ENCODE data around the gene PCDHB5.
"Not testable (repeated sequence)": the region's sequence is repeated elsewhere in the genome, so short reads cannot be mapped to it uniquely, and the experiment has no call there.

PCDHB5 gene

DNA sequence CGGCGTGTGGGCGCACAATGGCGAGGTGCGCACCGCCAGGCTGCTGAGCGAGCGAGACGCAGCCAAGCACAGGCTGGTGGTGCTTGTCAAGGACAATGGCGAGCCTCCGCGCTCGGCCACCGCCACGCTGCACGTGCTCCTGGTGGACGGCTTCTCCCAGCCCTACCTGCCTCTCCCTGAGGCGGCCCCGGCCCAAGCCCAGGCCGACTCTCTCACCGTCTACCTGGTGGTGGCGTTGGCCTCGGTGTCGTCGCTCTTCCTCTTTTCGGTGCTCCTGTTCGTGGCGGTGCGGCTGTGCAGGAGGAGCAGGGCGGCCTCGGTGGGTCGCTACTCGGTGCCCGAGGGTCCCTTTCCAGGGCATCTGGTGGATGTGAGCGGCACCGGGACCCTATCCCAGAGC lies 17.1 kb downstream of the PCDHB5 start:
- DNase-seq (ENCODE audit: low read depth in 2 of 2), result not testable (repeated sequence)

DNA sequence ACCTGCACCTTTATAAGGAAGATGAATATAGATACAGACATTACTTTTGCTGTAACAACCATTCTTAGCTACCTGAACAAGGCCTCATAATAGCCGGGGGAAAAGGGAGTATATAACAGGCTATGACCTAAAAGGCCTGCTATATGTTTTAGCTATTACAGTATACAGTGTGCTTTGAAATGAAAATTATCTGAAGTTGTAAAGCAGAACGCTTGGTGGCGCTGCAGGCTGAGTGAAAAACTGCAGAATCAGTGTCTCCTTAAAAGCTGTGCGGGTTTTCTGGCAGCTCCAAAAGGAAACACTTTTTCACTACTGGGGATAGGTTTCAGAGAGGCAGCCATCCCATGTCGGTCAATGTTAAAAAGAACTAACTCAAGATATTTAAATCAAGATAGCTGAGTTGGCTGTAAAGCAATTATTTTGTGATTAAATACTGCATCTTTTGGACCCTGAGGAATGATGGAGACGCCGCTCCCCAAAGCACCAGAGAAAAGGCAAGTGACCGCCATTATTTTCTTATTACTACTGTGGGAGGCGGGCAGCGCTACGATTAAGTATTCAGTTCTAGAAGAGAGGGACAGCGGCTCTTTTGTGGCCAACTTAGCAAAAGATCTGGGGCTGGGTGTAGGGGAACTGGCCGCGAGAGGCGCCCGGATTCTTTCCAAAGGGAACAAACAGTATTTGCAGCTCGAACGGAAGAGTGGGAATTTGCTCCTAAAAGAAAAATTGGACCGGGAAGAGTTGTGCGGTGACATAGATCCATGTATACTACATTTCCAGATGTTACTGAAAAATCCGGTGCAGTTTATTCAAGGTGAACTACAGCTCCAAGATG lies 20.8 kb downstream of the PCDHB5 start:
- DNase-seq (ENCODE audit: low read depth in 2 of 2), result no peak

DNA sequence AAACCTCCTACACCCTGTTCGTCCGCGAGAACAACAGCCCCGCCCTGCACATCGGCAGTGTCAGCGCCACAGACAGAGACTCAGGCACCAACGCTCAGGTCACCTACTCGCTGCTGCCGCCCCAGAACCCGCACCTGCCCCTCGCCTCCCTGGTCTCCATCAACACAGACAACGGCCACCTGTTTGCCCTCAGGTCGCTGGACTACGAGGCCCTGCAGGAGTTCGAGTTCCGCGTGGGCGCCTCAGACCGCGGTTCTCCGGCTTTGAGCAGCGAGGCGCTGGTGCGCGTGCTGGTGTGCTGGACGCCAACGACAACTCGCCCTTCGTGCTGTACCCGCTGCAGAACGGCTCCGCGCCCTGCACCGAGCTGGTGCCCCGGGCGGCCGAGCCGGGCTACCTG lies 22.4 kb downstream of the PCDHB5 start:
- not testable (repeated sequence) for DNase-seq (ENCODE audit: low read depth in 2 of 2)

DNA sequence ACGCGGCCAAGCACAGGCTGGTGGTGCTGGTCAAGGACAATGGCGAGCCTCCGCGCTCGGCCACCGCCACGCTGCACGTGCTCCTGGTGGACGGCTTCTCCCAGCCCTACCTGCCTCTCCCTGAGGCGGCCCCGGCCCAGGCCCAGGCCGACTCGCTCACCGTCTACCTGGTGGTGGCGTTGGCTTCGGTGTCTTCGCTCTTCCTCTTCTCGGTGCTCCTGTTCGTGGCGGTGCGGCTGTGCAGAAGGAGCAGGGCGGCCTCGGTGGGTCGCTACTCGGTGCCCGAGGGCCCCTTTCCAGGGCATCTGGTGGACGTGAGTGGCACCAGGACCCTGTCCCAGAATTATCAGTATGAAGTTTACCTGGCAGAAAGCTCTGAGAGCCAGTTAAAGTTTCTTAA lies 22.9 kb downstream of the PCDHB5 start:
- DNase-seq (ENCODE audit: low read depth in 2 of 2), result not testable (repeated sequence)

DNA sequence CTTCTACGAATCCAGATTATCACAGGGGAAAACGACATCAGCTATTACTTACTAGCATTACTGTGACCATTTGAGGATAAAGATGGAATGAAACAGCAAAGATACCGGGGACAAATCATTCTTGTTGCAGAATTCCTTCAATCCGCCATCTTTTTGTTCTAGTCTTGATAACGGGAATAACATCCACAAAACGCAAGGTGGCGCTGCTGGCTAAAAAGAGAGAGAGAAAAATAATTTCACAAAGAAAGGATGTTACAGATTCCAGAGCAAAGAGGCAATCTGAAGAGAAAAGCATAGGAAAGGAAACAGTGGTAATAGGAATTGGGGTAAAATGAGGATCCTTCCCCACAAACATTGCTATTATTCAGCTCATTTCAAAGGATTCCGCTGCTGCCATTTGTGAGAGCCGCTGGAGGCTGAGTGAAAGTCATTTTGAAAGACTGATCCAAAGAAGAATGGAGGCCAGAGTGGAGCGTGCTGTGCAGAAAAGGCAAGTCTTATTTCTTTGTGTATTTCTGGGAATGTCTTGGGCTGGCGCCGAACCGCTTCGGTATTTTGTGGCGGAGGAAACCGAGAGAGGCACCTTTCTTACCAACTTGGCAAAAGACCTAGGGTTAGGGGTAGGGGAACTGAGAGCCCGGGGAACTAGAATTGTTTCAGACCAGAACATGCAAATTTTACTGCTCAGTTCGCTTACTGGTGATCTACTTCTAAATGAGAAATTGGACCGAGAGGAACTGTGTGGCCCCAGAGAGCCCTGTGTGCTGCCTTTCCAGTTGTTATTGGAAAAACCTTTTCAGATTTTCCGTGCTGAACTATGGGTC lies 37.6 kb downstream of the PCDHB5 start, which contains the start of gene PCDHB7:
Gene PCDHB7 (plus strand): TSS at position 264 of the 824 bp plus-strand sequence. CDS start 192 bp downstream, at position 456.
- DNase-seq (ENCODE audit: low read depth in 2 of 2), result peak in 1 of 2 donors; percentile 16

DNA sequence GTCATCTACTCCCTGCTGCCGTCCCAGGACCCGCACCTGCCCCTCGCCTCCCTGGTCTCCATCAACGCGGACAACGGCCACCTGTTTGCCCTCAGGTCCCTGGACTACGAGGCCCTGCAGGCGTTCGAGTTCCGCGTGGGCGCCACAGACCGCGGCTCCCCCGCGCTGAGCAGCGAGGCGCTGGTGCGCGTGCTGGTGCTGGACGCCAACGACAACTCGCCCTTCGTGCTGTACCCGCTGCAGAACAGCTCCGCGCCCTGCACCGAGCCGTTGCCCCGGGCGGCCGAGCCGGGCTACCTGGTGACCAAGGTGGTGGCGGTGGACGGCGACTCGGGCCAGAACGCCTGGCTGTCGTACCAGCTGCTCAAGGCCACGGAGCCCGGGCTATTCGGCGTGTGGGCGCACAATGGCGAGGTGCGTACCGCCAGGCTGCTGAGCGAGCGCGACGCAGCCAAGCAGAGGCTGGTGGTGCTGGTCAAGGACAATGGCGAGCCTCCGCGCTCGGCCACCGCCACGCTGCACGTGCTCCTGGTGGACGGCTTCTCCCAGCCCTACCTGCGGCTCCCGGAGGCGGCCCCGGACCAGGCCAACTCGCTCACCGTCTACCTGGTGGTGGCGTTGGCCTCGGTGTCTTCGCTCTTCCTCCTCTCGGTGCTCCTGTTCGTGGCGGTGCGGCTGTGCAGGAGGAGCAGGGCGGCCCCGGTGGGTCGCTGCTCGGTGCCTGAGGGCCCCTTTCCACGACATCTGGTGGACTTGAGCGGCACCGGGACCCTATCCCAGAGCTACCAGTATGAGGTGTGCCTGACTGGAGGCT lies 39.5 kb downstream of the PCDHB5 start:
- not testable (repeated sequence) for DNase-seq (ENCODE audit: low read depth in 2 of 2)

DNA sequence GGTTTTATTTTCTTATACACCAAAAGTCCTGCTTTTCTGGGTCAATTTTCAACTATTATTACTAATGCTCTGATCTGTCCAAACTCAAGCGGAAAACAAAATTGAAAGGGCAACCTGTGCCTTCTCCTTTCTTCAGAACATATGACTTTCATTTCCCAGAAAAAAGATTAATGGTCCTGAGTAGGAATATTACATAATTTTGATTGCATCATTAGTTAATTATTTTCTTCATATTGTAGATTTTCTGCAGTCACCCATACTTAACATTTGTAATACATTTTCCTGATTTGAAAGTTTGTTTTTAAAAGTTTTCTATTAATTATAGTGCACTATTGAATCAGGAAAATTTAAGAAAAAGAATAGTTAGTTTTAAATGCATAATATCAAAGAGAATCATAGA lies 40.9 kb downstream of the PCDHB5 start:
- DNase-seq (ENCODE audit: low read depth in 2 of 2), result no peak

DNA sequence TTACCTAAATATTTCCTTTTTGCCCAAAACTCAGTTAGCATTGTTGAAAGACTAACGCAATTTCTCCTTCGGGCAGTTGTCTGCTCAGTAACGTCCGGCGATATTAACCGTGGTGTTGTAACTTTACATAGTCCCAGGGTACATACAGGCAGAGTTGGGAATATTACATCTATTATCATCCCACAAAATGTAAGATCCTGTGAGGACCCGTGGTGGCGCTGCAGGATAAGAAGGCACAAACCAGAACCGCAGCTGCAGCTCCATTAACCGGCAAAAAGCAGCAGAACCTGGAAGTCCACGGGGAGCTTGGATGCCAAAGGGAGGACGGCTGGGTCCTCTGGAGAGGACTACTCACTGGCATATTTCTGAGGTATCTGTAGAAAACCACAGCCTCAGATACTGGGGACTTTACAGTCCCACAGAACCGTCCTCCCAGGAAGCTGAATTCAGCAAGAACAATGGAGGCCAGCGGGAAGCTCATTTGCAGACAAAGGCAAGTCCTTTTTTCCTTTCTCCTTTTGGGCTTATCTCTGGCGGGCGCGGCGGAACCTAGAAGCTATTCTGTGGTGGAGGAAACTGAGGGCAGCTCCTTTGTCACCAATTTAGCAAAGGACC lies 42.7 kb downstream of the PCDHB5 start, which contains the start of gene PCDHB8:
Gene PCDHB8 (plus strand): TSS at position 214 of the 615 bp plus-strand sequence. CDS start 245 bp downstream, at position 459.
- DNase-seq (ENCODE audit: low read depth in 2 of 2), result not testable (repeated sequence)

DNA sequence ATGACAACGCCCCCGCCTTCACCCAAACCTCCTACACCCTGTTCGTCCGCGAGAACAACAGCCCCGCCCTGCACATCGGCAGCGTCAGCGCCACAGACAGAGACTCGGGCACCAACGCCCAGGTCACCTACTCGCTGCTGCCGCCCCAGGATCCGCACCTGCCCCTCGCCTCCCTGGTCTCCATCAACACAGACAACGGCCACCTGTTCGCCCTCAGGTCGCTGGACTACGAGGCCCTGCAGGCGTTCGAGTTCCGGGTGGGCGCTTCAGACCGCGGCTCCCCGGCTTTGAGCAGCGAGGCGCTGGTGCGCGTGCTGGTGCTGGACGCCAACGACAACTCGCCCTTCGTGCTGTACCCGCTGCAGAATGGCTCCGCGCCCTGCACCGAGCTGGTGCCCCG lies 44.4 kb downstream of the PCDHB5 start:
- DNase-seq (ENCODE audit: low read depth in 2 of 2), result not testable (repeated sequence)

DNA sequence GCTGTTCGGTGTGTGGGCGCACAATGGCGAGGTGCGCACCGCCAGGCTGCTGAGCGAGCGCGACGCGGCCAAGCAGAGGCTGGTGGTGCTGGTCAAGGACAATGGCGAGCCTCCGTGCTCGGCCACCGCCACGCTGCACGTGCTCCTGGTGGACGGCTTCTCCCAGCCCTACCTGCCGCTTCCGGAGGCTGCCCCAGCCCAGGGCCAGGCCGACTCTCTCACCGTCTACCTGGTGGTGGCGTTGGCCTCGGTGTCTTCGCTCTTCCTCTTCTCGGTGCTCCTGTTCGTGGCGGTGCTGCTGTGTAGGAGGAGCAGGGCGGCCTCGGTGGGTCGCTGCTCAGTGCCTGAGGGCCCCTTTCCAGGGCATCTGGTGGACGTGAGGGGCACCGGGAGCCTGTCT lies 44.9 kb downstream of the PCDHB5 start:
- not testable (repeated sequence) for DNase-seq (ENCODE audit: low read depth in 2 of 2)

DNA sequence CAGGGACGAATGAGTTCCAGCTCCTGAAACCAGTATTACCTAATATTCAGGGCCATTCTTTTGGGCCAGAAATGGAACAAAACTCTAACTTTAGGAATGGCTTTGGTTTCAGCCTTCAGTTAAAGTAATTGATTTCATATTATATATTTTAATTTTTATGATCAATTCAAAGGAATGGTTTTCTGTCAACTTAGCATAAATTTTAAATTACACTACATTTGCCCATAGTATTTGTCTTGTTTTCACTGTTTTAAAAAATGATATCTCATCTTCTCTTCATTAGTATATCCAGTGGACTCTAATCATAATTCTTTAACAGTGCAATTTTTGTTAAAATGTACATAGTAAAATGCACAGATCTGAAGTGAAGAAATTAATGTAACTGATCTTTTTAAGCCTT lies 45.3 kb downstream of the PCDHB5 start:
- DNase-seq (ENCODE audit: low read depth in 2 of 2), result no peak

DNA sequence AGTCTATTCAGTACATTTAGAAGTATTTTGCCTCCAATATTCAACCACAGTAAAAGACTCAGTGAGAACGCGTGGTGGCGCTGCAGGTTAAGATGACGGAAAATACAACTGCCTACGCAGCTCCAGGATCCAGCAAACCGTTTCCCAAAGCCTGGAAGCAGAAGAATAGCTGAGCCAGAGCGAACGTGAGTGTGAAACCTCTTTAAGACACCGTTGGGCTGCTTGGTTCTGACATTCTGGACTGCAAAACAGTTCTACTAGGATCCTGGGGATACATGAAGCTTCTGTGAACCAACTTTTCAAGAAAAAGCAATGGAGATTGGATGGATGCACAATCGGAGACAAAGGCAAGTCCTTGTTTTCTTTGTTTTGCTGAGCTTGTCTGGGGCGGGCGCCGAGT lies 47.2 kb downstream of the PCDHB5 start, which contains the start of gene PCDHB16:
Gene PCDHB16 (plus strand): TSS at position 140 of the 400 bp plus-strand sequence. CDS start 173 bp downstream, at position 313.
- no peak for DNase-seq (ENCODE audit: low read depth in 2 of 2)

DNA sequence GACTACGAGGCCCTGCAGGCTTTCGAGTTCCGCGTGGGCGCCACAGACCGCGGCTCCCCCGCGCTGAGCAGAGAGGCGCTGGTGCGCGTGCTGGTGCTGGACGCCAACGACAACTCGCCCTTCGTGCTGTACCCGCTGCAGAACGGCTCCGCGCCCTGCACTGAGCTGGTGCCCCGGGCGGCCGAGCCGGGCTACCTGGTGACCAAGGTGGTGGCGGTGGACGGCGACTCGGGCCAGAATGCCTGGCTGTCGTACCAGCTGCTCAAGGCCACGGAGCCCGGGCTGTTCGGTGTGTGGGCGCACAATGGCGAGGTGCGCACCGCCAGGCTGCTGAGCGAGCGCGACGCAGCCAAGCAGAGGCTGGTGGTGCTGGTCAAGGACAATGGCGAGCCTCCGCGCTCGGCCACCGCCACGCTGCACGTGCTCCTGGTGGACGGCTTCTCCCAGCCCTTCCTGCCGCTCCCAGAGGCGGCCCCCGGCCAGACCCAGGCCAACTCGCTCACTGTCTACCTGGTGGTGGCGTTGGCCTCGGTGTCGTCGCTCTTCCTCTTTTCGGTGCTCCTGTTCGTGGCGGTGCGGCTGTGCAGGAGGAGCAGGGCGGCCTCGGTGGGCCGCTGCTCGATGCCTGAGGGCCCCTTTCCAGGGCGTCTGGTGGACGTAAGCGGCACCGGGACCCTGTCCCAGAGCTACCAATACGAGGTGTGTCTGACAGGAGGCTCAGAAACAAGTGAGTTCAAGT lies 49.3 kb downstream of the PCDHB5 start:
- DNase-seq (ENCODE audit: low read depth in 2 of 2), result not testable (repeated sequence)

DNA sequence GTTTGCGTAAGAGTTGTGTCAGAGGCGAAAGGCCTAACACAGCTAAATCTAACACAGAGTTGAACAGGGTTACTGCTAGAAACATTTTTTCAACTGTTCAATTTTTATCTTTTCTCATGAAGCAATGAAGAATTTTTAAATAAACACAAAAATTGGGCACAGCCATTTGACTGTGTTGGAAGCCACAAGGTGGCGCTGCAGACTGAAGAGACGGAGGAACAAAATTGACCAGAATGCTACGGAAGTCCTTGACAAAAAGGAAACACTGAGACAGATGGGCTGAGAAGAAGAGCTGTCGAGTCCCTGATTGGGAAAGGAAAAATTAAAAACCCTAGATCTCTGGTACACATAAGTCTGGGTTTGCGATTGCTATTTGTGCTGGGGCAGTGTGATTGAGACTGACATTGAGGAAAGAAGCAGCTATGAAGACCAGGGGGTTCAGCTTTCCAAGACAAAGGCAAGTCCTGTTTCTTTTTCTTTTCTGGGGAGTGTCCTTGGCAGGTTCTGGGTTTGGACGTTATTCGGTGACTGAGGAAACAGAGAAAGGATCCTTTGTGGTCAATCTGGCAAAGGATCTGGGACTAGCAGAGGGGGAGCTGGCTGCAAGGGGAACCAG lies 52.0 kb downstream of the PCDHB5 start, which contains the start of gene PCDHB9:
Gene PCDHB9 (plus strand): TSS at position 265 of the 616 bp plus-strand sequence. CDS start 158 bp downstream, at position 423.
- DNase-seq (ENCODE audit: low read depth in 2 of 2), result peak in 1 of 2 donors; percentile 22

Data from activated CD4-positive, alpha-beta T cell treated with anti-CD3 and anti-CD28 coated beads for 24 hours (primary cell).